ENCODE measurements around the gene GABRD. TPM values are rescaled to one million over a fixed set of nuclear protein-coding genes. Genes with fewer than 3 reads are reported as not detected.

GABRD gene
- total and polyA plus RNA-seq, 2 of the 13 experiments (the other 11 are each of a cell fraction or from before 2014, with no cell fraction given): not detected

DNA sequence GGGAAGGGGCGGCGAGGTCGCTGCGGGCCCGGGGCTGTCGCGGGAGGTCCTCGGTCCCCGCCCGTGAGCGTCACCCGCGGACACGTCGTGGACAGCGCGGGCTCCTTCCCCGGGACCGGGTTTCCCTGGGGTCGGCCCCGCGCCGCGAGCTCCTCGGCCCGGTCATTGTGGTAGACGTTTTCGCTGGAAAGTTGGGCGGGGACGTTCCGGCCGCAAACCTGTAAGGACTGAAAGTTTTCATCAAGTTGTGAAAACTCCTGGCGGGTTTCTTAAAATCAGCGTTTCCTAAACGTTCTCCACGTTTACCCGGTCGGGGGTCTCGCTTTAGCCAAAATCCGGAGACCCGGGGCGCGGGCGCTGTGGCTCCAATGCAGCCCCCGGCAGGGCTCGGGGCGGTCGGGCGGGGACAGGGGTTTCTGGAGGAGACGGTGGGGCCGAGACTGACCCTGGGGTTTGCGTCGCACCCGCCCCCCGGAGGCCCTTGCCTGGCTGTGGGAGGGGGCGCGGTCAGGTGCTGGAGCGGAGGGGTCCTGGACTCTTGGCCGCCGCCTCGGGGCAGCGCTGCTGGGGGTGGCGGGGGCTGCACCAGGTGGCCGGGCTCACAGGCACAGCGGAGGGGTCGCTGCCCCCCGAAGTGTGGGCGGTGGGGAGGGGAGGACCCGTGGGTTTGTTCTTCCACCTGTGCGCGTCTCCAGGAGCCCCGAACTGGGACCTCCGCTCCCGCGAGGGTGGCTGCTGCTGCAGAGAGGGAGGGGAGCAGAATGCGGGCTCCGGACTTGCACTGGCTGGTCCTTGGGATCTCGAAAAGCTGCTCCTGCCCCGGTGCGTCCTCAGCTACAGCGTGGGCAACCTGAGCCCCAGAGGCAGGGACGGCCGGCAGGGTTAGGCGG, 31.9 kb downstream of the GABRD start (continued):
- TF ChIP-seq, protein P1, sequence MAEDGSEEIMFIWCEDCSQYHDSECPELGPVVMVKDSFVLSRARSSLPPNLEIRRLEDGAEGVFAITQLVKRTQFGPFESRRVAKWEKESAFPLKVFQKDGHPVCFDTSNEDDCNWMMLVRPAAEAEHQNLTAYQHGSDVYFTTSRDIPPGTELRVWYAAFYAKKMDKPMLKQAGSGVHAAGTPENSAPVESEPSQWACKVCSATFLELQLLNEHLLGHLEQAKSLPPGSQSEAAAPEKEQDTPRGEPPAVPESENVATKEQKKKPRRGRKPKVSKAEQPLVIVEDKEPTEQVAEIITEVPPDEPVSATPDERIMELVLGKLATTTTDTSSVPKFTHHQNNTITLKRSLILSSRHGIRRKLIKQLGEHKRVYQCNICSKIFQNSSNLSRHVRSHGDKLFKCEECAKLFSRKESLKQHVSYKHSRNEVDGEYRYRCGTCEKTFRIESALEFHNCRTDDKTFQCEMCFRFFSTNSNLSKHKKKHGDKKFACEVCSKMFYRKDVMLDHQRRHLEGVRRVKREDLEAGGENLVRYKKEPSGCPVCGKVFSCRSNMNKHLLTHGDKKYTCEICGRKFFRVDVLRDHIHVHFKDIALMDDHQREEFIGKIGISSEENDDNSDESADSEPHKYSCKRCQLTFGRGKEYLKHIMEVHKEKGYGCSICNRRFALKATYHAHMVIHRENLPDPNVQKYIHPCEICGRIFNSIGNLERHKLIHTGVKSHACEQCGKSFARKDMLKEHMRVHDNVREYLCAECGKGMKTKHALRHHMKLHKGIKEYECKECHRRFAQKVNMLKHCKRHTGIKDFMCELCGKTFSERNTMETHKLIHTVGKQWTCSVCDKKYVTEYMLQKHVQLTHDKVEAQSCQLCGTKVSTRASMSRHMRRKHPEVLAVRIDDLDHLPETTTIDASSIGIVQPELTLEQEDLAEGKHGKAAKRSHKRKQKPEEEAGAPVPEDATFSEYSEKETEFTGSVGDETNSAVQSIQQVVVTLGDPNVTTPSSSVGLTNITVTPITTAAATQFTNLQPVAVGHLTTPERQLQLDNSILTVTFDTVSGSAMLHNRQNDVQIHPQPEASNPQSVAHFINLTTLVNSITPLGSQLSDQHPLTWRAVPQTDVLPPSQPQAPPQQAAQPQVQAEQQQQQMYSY (CRISPR knock-in tag; IDR thresholded peaks at IDR 0.05): no peak
- TF ChIP-seq ZNF121 (CRISPR knock-in tag; IDR thresholded peaks at IDR 0.05) (peak; percentile 94), REPIN1 (CRISPR knock-in tag; IDR thresholded peaks at IDR 0.05; ENCODE audit: borderline replicate concordance, low read depth) (no peak), SRY (CRISPR knock-in tag; IDR thresholded peaks at IDR 0.05) (0 out of 2 replicates have a peak, but pooled peaks have one; percentile 48), ZNF605 (CRISPR knock-in tag; IDR thresholded peaks at IDR 0.05) (no peak), ELF1 (CRISPR knock-in tag; IDR thresholded peaks at IDR 0.05) (no peak), GTF3A (CRISPR knock-in tag; conservative IDR thresholded peaks at IDR 0.05) (no peak), FOXC1 (CRISPR knock-in tag; IDR thresholded peaks at IDR 0.05; ENCODE audit: borderline replicate concordance) (no peak), SSRP1 (CRISPR knock-in tag; IDR thresholded peaks at IDR 0.05) (no peak), ZNF572 (CRISPR knock-in tag; IDR thresholded peaks at IDR 0.05) (no peak), HDAC1 (CRISPR knock-in tag; IDR thresholded peaks at IDR 0.05) (0 out of 2 replicates have a peak, but pooled peaks have one; percentile 30), ZBTB7B (CRISPR knock-in tag; IDR thresholded peaks at IDR 0.05) (no peak), ZNF747 (CRISPR knock-in tag; IDR thresholded peaks at IDR 0.05; ENCODE audit: borderline replicate concordance) (no peak), ESRRA (CRISPR knock-in tag; IDR thresholded peaks at IDR 0.05; ENCODE audit: low read depth) (no peak)
- TF ChIP-seq, protein P2, sequence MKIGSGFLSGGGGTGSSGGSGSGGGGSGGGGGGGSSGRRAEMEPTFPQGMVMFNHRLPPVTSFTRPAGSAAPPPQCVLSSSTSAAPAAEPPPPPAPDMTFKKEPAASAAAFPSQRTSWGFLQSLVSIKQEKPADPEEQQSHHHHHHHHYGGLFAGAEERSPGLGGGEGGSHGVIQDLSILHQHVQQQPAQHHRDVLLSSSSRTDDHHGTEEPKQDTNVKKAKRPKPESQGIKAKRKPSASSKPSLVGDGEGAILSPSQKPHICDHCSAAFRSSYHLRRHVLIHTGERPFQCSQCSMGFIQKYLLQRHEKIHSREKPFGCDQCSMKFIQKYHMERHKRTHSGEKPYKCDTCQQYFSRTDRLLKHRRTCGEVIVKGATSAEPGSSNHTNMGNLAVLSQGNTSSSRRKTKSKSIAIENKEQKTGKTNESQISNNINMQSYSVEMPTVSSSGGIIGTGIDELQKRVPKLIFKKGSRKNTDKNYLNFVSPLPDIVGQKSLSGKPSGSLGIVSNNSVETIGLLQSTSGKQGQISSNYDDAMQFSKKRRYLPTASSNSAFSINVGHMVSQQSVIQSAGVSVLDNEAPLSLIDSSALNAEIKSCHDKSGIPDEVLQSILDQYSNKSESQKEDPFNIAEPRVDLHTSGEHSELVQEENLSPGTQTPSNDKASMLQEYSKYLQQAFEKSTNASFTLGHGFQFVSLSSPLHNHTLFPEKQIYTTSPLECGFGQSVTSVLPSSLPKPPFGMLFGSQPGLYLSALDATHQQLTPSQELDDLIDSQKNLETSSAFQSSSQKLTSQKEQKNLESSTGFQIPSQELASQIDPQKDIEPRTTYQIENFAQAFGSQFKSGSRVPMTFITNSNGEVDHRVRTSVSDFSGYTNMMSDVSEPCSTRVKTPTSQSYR (CRISPR knock-in tag; IDR thresholded peaks at IDR 0.05; ENCODE audit: borderline replicate concordance): no peak
- TF ChIP-seq, protein P3, sequence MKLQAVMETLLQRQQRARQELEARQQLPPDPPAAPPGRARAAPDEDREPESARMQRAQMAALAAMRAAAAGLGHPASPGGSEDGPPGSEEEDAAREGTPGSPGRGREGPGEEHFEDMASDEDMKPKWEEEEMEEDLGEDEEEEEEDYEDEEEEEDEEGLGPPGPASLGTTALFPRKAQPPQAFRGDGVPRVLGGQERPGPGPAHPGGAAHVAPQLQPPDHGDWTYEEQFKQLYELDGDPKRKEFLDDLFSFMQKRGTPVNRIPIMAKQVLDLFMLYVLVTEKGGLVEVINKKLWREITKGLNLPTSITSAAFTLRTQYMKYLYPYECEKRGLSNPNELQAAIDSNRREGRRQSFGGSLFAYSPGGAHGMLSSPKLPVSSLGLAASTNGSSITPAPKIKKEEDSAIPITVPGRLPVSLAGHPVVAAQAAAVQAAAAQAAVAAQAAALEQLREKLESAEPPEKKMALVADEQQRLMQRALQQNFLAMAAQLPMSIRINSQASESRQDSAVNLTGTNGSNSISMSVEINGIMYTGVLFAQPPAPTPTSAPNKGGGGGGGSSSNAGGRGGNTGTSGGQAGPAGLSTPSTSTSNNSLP (IDR thresholded peaks at IDR 0.05; ENCODE audit: low read depth, low read length): no peak
- TF ChIP-seq, protein P4, sequence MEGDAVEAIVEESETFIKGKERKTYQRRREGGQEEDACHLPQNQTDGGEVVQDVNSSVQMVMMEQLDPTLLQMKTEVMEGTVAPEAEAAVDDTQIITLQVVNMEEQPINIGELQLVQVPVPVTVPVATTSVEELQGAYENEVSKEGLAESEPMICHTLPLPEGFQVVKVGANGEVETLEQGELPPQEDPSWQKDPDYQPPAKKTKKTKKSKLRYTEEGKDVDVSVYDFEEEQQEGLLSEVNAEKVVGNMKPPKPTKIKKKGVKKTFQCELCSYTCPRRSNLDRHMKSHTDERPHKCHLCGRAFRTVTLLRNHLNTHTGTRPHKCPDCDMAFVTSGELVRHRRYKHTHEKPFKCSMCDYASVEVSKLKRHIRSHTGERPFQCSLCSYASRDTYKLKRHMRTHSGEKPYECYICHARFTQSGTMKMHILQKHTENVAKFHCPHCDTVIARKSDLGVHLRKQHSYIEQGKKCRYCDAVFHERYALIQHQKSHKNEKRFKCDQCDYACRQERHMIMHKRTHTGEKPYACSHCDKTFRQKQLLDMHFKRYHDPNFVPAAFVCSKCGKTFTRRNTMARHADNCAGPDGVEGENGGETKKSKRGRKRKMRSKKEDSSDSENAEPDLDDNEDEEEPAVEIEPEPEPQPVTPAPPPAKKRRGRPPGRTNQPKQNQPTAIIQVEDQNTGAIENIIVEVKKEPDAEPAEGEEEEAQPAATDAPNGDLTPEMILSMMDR (CRISPR knock-in tag; IDR thresholded peaks at IDR 0.05): 0 out of 2 replicates have a peak, but pooled peaks have one; percentile 7

Measured in HepG2 (cell line).